Measurements from ENCODE around the gene USH1G.
"Not testable (repeated sequence)": the region's sequence is repeated elsewhere in the genome, so short reads cannot be mapped to it uniquely, and the experiment has no call there.

Gene USH1G

GRCh38 chr17:74922694-74923537 is at the start of gene USH1G:
USH1G (minus strand) TSS chr17:74923255; CDS start chr17:74923073, 182 bp downstream.
- no peak for DNase-seq (ENCODE audit: low read depth in 2 of 3, low spot score in 1 of 3)

- DNase-seq (ENCODE audit: low read depth in 2 of 3, low spot score in 1 of 3) = peak; percentile 44 to 74 (median 63)
Observed at GRCh38 chr17:74972107-74972972, 49.3 kb upstream of the USH1G start, which contains the start of gene HID1. HID1 (minus strand) TSS chr17:74972759; CDS start chr17:74972656, 103 bp downstream.

GRCh38 chr17:74971842-74972106 is 48.7 kb upstream of the USH1G start:
- DNase-seq (ENCODE audit: low read depth in 2 of 3, low spot score in 1 of 3) = no peak

GRCh38 chr17:74971069-74971841 is 48.2 kb upstream of the USH1G start:
- no peak for DNase-seq (ENCODE audit: low read depth in 2 of 3, low spot score in 1 of 3)

- DNase-seq (ENCODE audit: low read depth in 2 of 3, low spot score in 1 of 3) = no peak
Observed at GRCh38 chr17:74970395-74970794, 47.3 kb upstream of the USH1G start.

GRCh38 chr17:74969501-74969900 is 46.4 kb upstream of the USH1G start:
- not testable (repeated sequence) for DNase-seq (ENCODE audit: low read depth in 2 of 3, low spot score in 1 of 3)

GRCh38 chr17:74968361-74968780 is 45.3 kb upstream of the USH1G start:
- no peak for DNase-seq (ENCODE audit: low read depth in 2 of 3, low spot score in 1 of 3)

- no peak for DNase-seq (ENCODE audit: low read depth in 2 of 3, low spot score in 1 of 3)
Observed at GRCh38 chr17:74964988-74965622, 42.0 kb upstream of the USH1G start.

- DNase-seq (ENCODE audit: low read depth in 2 of 3, low spot score in 1 of 3) = no peak
Observed at GRCh38 chr17:74964246-74964761, 41.2 kb upstream of the USH1G start.

GRCh38 chr17:74963656-74964055 is 40.6 kb upstream of the USH1G start:
- DNase-seq (ENCODE audit: low read depth in 2 of 3, low spot score in 1 of 3) = no peak

- no peak for DNase-seq (ENCODE audit: low read depth in 2 of 3, low spot score in 1 of 3)
Observed at GRCh38 chr17:74962622-74963394, 39.8 kb upstream of the USH1G start.

GRCh38 chr17:74961657-74962350 is 38.7 kb upstream of the USH1G start:
- DNase-seq (ENCODE audit: low read depth in 2 of 3, low spot score in 1 of 3) = peak; percentile 77 to 91 (median 82)

GRCh38 chr17:74960570-74961342 is 37.7 kb upstream of the USH1G start:
- DNase-seq (ENCODE audit: low read depth in 2 of 3, low spot score in 1 of 3) = peak in 2 of 3 donors; percentile 33

- DNase-seq (ENCODE audit: low read depth in 2 of 3, low spot score in 1 of 3) = no peak
Observed at GRCh38 chr17:74959826-74960515, 36.9 kb upstream of the USH1G start.

- peak; percentile 62 to 86 (median 73) for DNase-seq (ENCODE audit: low read depth in 2 of 3, low spot score in 1 of 3)
Observed at GRCh38 chr17:74957935-74958740, 35.1 kb upstream of the USH1G start.

GRCh38 chr17:74956093-74956492 is 33.0 kb upstream of the USH1G start:
- DNase-seq (ENCODE audit: low read depth in 2 of 3, low spot score in 1 of 3) = no peak
